HEK293 (cell line): Measurements from ENCODE around the gene HTRA2.

Experiments
- OSR2 ChIP-seq: fragments of 450-650 bp; formaldehyde crosslinking; IDR thresholded peaks from 2 replicates; pipeline ENCODE4 v1.5.1; 2016; ENCODE audit warnings: missing biosample characterization, missing genetic modification characterization
- SETDB1 ChIP-seq: IDR thresholded peaks from one replicate; pipeline ENCODE4 v1.6.1; 2017; ENCODE audit warnings: mild to moderate bottlenecking, low read length, moderate library complexity, mixed read lengths; ENCODE audit not compliant: insufficient read length
- TCF7L2 ChIP-seq: IDR thresholded peaks from 2 replicates; pipeline ENCODE4 v1.6.1; 2011; ENCODE audit warnings: low read depth, mild to moderate bottlenecking, inconsistent platforms, low read length, moderate library complexity, borderline replicate concordance
- ZEB2 ChIP-seq: fragments of 450-650 bp; formaldehyde crosslinking; IDR thresholded peaks from 2 replicates; pipeline ENCODE4 v1.5.1; 2016; ENCODE audit warnings: missing biosample characterization, missing genetic modification characterization
- ZNF514 ChIP-seq: fragments of 450-650 bp; formaldehyde crosslinking; IDR thresholded peaks from 2 replicates; pipeline ENCODE4 v1.5.1; 2016; ENCODE audit warnings: missing biosample characterization, missing genetic modification characterization
- ZNF530 ChIP-seq: fragments of 450-650 bp; formaldehyde crosslinking; IDR thresholded peaks from 2 replicates; pipeline ENCODE4 v1.5.1; 2016; ENCODE audit warnings: low read depth, missing biosample characterization, missing genetic modification characterization
- ZNF791 ChIP-seq: fragments of 450-650 bp; formaldehyde crosslinking; IDR thresholded peaks from 2 replicates; pipeline ENCODE4 v1.5.1; 2016; ENCODE audit warnings: missing biosample characterization, missing genetic modification characterization
- TF ChIP-seq, protein P1 (sequence below): fragments of 450-650 bp; formaldehyde crosslinking; IDR thresholded peaks from 2 replicates; pipeline ENCODE4 v1.5.1; 2016; ENCODE audit warnings: missing biosample characterization, missing genetic modification characterization
- TF ChIP-seq, protein P2 (sequence below): fragments of 450-650 bp; formaldehyde crosslinking; optimal IDR thresholded peaks from 2 replicates; pipeline ENCODE3; 2016; ENCODE audit warnings: missing biosample characterization, mild to moderate bottlenecking, missing genetic modification characterization
- TF ChIP-seq, protein P3 (sequence below): fragments of 450-650 bp; formaldehyde crosslinking; IDR thresholded peaks from 2 replicates; pipeline ENCODE4 v1.5.1; 2016; ENCODE audit warnings: missing biosample characterization, missing genetic modification characterization, borderline replicate concordance
- TF ChIP-seq, protein P4 (sequence below): fragments of 450-650 bp; formaldehyde crosslinking; IDR thresholded peaks from 2 replicates; pipeline ENCODE4 v1.5.1; 2016; ENCODE audit warnings: missing biosample characterization, missing genetic modification characterization
- TF ChIP-seq, protein P5 (sequence below): fragments of 450-650 bp; formaldehyde crosslinking; IDR thresholded peaks from 2 replicates; pipeline ENCODE4 v1.5.1; 2016; ENCODE audit warnings: missing biosample characterization, missing genetic modification characterization
- TF ChIP-seq, protein P6 (sequence below): fragments of 450-650 bp; formaldehyde crosslinking; IDR thresholded peaks from 2 replicates; pipeline ENCODE4 v1.5.1; 2016; ENCODE audit warnings: missing biosample characterization, missing genetic modification characterization

DNA sequence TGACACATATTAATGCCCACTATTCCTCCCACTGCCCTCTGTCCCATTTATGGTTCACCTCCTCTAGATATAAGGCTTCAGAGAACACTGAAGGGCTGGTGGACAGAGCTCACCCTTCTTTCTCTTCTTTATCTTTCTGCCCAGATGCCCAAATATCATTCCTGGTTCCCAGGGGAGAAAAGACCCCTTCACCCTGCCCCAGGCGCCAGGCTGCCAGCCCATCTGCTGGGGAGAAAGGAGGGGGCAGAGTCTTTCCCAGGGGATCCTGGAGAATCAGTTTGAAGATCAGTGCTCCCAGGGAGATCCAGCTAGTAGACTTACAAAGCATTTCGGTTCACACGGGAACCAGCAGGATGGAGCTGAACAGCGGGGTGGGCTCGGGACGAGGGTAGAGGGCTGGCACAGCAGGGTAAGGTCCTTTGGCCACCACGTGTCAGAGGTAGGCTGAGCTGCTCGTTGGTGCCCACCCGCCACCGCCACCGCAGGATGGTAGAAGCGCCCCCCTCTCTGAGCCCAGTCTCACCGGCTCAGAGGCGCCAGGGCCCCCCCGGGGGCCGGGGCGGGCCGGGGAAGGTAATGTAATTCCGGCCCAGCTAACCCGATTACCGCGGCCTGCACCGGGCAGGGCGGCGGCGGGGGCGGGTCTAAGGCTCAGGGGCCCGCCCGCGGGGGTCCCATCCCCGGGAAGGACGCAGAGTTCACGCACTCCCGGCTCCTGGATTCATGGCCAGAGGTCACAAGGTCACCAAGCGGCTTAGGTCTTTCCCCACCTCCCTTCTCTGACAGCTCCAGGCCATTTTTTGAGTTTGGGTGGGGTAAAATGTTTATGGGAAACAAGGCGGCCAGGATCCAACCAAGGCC, 16.8 kb upstream of the HTRA2 start:
- TF ChIP-seq, protein P1, sequence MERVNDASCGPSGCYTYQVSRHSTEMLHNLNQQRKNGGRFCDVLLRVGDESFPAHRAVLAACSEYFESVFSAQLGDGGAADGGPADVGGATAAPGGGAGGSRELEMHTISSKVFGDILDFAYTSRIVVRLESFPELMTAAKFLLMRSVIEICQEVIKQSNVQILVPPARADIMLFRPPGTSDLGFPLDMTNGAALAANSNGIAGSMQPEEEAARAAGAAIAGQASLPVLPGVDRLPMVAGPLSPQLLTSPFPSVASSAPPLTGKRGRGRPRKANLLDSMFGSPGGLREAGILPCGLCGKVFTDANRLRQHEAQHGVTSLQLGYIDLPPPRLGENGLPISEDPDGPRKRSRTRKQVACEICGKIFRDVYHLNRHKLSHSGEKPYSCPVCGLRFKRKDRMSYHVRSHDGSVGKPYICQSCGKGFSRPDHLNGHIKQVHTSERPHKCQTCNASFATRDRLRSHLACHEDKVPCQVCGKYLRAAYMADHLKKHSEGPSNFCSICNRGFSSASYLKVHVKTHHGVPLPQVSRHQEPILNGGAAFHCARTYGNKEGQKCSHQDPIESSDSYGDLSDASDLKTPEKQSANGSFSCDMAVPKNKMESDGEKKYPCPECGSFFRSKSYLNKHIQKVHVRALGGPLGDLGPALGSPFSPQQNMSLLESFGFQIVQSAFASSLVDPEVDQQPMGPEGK (tag by site-specific recombination): no peak
- TF ChIP-seq ZNF791 (tag by site-specific recombination) (no peak), TCF7L2 (no peak), OSR2 (tag by site-specific recombination) (no peak), ZNF514 (no peak), ZEB2 (tag by site-specific recombination) (no peak), SETDB1 (no peak), ZNF530 (tag by site-specific recombination) (no peak)
- TF ChIP-seq, protein P2, sequence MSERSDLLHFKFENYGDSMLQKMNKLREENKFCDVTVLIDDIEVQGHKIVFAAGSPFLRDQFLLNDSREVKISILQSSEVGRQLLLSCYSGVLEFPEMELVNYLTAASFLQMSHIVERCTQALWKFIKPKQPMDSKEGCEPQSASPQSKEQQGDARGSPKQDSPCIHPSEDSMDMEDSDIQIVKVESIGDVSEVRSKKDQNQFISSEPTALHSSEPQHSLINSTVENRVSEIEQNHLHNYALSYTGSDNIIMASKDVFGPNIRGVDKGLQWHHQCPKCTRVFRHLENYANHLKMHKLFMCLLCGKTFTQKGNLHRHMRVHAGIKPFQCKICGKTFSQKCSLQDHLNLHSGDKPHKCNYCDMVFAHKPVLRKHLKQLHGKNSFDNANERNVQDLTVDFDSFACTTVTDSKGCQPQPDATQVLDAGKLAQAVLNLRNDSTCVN: no peak
- TF ChIP-seq, protein P3, sequence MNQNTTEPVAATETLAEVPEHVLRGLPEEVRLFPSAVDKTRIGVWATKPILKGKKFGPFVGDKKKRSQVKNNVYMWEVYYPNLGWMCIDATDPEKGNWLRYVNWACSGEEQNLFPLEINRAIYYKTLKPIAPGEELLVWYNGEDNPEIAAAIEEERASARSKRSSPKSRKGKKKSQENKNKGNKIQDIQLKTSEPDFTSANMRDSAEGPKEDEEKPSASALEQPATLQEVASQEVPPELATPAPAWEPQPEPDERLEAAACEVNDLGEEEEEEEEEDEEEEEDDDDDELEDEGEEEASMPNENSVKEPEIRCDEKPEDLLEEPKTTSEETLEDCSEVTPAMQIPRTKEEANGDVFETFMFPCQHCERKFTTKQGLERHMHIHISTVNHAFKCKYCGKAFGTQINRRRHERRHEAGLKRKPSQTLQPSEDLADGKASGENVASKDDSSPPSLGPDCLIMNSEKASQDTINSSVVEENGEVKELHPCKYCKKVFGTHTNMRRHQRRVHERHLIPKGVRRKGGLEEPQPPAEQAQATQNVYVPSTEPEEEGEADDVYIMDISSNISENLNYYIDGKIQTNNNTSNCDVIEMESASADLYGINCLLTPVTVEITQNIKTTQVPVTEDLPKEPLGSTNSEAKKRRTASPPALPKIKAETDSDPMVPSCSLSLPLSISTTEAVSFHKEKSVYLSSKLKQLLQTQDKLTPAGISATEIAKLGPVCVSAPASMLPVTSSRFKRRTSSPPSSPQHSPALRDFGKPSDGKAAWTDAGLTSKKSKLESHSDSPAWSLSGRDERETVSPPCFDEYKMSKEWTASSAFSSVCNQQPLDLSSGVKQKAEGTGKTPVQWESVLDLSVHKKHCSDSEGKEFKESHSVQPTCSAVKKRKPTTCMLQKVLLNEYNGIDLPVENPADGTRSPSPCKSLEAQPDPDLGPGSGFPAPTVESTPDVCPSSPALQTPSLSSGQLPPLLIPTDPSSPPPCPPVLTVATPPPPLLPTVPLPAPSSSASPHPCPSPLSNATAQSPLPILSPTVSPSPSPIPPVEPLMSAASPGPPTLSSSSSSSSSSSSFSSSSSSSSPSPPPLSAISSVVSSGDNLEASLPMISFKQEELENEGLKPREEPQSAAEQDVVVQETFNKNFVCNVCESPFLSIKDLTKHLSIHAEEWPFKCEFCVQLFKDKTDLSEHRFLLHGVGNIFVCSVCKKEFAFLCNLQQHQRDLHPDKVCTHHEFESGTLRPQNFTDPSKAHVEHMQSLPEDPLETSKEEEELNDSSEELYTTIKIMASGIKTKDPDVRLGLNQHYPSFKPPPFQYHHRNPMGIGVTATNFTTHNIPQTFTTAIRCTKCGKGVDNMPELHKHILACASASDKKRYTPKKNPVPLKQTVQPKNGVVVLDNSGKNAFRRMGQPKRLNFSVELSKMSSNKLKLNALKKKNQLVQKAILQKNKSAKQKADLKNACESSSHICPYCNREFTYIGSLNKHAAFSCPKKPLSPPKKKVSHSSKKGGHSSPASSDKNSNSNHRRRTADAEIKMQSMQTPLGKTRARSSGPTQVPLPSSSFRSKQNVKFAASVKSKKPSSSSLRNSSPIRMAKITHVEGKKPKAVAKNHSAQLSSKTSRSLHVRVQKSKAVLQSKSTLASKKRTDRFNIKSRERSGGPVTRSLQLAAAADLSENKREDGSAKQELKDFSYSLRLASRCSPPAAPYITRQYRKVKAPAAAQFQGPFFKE (tag by site-specific recombination): no peak
- TF ChIP-seq, protein P4, sequence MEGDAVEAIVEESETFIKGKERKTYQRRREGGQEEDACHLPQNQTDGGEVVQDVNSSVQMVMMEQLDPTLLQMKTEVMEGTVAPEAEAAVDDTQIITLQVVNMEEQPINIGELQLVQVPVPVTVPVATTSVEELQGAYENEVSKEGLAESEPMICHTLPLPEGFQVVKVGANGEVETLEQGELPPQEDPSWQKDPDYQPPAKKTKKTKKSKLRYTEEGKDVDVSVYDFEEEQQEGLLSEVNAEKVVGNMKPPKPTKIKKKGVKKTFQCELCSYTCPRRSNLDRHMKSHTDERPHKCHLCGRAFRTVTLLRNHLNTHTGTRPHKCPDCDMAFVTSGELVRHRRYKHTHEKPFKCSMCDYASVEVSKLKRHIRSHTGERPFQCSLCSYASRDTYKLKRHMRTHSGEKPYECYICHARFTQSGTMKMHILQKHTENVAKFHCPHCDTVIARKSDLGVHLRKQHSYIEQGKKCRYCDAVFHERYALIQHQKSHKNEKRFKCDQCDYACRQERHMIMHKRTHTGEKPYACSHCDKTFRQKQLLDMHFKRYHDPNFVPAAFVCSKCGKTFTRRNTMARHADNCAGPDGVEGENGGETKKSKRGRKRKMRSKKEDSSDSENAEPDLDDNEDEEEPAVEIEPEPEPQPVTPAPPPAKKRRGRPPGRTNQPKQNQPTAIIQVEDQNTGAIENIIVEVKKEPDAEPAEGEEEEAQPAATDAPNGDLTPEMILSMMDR (tag by site-specific recombination): no peak
- TF ChIP-seq, protein P5, sequence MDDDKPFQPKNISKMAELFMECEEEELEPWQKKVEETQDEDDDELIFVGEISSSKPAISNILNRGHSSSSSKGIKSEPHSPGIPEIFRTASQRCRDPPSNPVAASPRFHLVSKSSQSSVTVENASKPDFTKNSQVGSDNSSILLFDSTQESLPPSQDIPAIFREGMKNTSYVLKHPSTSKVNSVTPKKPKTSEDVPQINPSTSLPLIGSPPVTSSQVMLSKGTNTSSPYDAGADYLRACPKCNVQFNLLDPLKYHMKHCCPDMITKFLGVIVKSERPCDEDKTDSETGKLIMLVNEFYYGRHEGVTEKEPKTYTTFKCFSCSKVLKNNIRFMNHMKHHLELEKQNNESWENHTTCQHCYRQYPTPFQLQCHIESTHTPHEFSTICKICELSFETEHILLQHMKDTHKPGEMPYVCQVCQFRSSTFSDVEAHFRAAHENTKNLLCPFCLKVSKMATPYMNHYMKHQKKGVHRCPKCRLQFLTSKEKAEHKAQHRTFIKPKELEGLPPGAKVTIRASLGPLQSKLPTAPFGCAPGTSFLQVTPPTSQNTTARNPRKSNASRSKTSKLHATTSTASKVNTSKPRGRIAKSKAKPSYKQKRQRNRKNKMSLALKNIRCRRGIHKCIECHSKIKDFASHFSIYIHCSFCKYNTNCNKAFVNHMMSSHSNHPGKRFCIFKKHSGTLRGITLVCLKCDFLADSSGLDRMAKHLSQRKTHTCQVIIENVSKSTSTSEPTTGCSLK (tag by site-specific recombination): no peak
- TF ChIP-seq, protein P6, sequence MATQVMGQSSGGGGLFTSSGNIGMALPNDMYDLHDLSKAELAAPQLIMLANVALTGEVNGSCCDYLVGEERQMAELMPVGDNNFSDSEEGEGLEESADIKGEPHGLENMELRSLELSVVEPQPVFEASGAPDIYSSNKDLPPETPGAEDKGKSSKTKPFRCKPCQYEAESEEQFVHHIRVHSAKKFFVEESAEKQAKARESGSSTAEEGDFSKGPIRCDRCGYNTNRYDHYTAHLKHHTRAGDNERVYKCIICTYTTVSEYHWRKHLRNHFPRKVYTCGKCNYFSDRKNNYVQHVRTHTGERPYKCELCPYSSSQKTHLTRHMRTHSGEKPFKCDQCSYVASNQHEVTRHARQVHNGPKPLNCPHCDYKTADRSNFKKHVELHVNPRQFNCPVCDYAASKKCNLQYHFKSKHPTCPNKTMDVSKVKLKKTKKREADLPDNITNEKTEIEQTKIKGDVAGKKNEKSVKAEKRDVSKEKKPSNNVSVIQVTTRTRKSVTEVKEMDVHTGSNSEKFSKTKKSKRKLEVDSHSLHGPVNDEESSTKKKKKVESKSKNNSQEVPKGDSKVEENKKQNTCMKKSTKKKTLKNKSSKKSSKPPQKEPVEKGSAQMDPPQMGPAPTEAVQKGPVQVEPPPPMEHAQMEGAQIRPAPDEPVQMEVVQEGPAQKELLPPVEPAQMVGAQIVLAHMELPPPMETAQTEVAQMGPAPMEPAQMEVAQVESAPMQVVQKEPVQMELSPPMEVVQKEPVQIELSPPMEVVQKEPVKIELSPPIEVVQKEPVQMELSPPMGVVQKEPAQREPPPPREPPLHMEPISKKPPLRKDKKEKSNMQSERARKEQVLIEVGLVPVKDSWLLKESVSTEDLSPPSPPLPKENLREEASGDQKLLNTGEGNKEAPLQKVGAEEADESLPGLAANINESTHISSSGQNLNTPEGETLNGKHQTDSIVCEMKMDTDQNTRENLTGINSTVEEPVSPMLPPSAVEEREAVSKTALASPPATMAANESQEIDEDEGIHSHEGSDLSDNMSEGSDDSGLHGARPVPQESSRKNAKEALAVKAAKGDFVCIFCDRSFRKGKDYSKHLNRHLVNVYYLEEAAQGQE (tag by site-specific recombination): no peak
